GM18867 (cell line): ENCODE data around the gene TEKT1.

Experiments
- ATAC-seq: cut with Tn5 transposase; IDR thresholded peaks from one replicate; pipeline ENCODE4 v1.9.1; 2021; ENCODE audit warnings: mild to moderate bottlenecking, moderate library complexity; ENCODE audit not compliant: unreplicated experiment

TEKT1 gene

GRCh38 chr17:6768447-6768846, 63.1 kb downstream of the TEKT1 start:
- no peak for ATAC-seq

- no peak for ATAC-seq
Measured at GRCh38 chr17:6761779-6762178, 69.8 kb downstream of the TEKT1 start.

GRCh38 chr17:6757747-6758146, 73.8 kb downstream of the TEKT1 start:
- ATAC-seq = no peak

- no peak for ATAC-seq
Measured at GRCh38 chr17:6756425-6757031, 75.0 kb downstream of the TEKT1 start.

- no peak for ATAC-seq
Measured at GRCh38 chr17:6755731-6756184, 75.8 kb downstream of the TEKT1 start, which contains the start of gene XAF1. TSS of gene XAF1 (plus strand) at chr17:6756046. CDS start at chr17:6756079, 33 bp downstream.

- ATAC-seq = no peak
Measured at GRCh38 chr17:6755281-6755680, 76.2 kb downstream of the TEKT1 start.

GRCh38 chr17:6753546-6753945, 78.0 kb downstream of the TEKT1 start:
- ATAC-seq = no peak

GRCh38 chr17:6753006-6753445, 78.5 kb downstream of the TEKT1 start:
- ATAC-seq = no peak

GRCh38 chr17:6752068-6752909, 79.2 kb downstream of the TEKT1 start:
- ATAC-seq = no peak

- ATAC-seq = no peak
Measured at GRCh38 chr17:6749519-6749918, 82.0 kb downstream of the TEKT1 start.

GRCh38 chr17:6748617-6749016, 82.9 kb downstream of the TEKT1 start:
- ATAC-seq = no peak
